ENCODE measurements around the gene EEF1A2.

The EEF1A2 gene

DNA sequence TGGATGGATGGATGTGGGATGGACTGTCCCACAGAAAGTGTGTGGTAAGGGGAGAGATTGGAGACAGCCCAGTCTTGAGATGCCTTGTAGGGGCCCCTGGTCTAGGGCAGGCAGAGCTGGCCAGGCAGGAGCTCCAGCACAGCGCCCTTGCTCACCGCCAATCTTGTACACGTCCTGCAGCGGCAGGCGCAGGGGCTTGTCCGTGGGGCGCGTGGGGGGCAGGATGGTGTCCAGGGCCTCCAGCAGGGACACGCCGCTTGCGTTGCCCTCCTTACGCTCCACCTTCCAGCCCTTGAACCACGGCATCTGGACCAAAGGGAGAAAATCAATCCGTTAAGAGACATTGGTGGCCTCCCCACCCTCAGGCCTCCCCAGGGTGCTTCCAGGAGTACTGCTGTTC lies 5.9 kb downstream of the EEF1A2 start:
- Histone ChIP-seq H3K36me3 (ENCODE audit: insufficient read depth) (no peaks in the 10 kb centered on the region), H4K20me1 (ENCODE audit: insufficient read depth) (no peaks in the 10 kb centered on the region), H2AFZ (ENCODE audit: low read depth) (no peak overlapping the region), H3K4me2 (no peak overlapping the region), H3K79me2 (ENCODE audit: insufficient read depth, low read depth) (no peaks in the 10 kb centered on the region), H3K9ac (no peak overlapping the region), H3K27me3 (ENCODE audit: insufficient read depth, low read depth) (peaks cover 76% of the 10 kb centered on the region), H3K4me1 (ENCODE audit: low read depth, poor library complexity, severe bottlenecking) (no peaks in the 10 kb centered on the region), H3K4me3 (IDR thresholded peaks at IDR 0.05; ENCODE audit: insufficient read depth, low read depth, low read length) (no peak overlapping the region), H3K27ac (no peak overlapping the region)
- TF ChIP-seq, protein P1, sequence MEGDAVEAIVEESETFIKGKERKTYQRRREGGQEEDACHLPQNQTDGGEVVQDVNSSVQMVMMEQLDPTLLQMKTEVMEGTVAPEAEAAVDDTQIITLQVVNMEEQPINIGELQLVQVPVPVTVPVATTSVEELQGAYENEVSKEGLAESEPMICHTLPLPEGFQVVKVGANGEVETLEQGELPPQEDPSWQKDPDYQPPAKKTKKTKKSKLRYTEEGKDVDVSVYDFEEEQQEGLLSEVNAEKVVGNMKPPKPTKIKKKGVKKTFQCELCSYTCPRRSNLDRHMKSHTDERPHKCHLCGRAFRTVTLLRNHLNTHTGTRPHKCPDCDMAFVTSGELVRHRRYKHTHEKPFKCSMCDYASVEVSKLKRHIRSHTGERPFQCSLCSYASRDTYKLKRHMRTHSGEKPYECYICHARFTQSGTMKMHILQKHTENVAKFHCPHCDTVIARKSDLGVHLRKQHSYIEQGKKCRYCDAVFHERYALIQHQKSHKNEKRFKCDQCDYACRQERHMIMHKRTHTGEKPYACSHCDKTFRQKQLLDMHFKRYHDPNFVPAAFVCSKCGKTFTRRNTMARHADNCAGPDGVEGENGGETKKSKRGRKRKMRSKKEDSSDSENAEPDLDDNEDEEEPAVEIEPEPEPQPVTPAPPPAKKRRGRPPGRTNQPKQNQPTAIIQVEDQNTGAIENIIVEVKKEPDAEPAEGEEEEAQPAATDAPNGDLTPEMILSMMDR (conservative IDR thresholded peaks at IDR 0.05; ENCODE audit: low read depth, low read length), result no peak

DNA sequence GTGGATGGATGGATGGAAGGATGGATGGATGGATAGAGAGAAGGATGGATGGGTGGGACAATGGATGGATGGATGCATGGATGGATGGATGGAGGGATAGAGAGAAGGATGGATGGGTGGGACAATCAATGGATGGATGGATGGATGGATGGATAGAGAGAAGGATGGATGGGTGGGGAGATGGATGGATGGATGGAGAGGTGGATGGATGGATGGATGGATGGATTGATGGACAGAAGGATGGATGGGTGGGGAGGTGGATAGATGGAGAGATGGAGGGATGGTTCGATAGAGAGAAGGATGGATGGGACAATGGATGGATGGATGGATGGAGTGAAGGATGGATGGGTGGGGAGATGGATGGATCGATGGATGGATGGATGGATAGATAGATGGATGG lies 6.4 kb downstream of the EEF1A2 start:
- no peaks in the 10 kb centered on the region for H4K20me1 ChIP-seq (ENCODE audit: insufficient read depth)
- H3K9ac ChIP-seq, result no peak overlapping the region
- no peak overlapping the region for H3K4me3 ChIP-seq (IDR thresholded peaks at IDR 0.05; ENCODE audit: insufficient read depth, low read depth, low read length)
- H3K4me2 ChIP-seq, result no peak overlapping the region
- H3K27ac ChIP-seq, result no peak overlapping the region
- H3K27me3 ChIP-seq (ENCODE audit: insufficient read depth, low read depth), result peaks cover 75% of the 10 kb centered on the region
- no peaks in the 10 kb centered on the region for H3K79me2 ChIP-seq (ENCODE audit: insufficient read depth, low read depth)
- no peaks in the 10 kb centered on the region for H3K4me1 ChIP-seq (ENCODE audit: low read depth, poor library complexity, severe bottlenecking)
- no peaks in the 10 kb centered on the region for H3K36me3 ChIP-seq (ENCODE audit: insufficient read depth)
- no peak overlapping the region for H2AFZ ChIP-seq (ENCODE audit: low read depth)
- TF ChIP-seq, protein P1 (conservative IDR thresholded peaks at IDR 0.05; ENCODE audit: low read depth, low read length), result no peak

DNA sequence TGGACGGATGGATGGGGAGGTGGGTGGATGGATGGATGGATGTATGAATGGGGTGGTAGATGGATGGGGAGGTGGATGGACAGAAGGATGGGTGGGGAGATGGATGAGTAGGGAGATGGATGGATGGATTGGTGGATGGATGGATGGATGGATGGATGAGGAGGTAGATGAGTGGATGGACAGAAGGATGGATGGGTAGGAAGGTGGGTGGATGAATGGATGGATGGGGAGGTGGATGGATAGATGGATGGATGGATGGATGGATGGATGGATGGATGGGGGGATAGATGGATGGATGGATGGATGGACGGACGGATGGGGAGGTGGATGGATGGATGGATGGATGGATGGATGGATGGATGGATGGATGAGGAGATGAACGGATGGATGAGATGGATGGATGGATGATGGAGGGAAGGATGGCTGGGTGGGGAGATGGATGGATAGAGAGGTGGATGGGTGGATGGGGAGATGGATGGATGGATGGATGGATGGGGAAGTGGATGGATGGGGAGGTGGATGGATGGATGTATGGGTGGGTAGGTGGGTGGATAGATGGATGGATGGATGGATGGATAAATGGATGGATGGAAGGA lies 7.2 kb downstream of the EEF1A2 start:
- Histone ChIP-seq H2AFZ (ENCODE audit: low read depth) (no peak overlapping the region), H3K27me3 (ENCODE audit: insufficient read depth, low read depth) (peaks cover 71% of the 10 kb centered on the region)

DNA sequence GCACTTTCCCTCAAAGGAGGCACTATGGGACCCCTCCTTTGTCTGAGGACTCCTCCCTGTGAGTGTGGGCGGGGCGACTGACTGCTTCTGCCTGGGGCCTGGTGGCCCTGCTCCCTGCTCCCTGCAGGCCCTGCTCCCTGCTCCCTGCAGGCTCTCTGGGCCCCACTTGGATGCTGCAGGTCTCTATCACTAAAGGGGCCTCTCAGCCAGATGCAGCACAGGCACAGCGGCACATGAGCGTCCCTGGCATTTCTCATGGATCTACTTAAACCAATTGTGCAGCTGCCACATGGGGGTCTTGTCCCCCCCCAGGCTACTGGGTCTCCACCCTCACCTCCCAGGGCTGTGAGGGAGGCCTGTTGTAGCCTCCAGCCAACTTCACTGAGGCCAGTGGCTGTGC lies 7.8 kb downstream of the EEF1A2 start:
- H4K20me1 ChIP-seq (ENCODE audit: insufficient read depth), result no peaks in the 10 kb centered on the region

More for the DNA sequence above, 7.2 kb downstream of the EEF1A2 start:
- H3K9ac ChIP-seq, result no peak overlapping the region
- no peak overlapping the region for H3K27ac ChIP-seq
- H3K4me1 ChIP-seq (ENCODE audit: low read depth, poor library complexity, severe bottlenecking), result no peaks in the 10 kb centered on the region
- no peak overlapping the region for H3K4me3 ChIP-seq (IDR thresholded peaks at IDR 0.05; ENCODE audit: insufficient read depth, low read depth, low read length)
- no peaks in the 10 kb centered on the region for H4K20me1 ChIP-seq (ENCODE audit: insufficient read depth)
- no peaks in the 10 kb centered on the region for H3K36me3 ChIP-seq (ENCODE audit: insufficient read depth)
- no peaks in the 10 kb centered on the region for H3K79me2 ChIP-seq (ENCODE audit: insufficient read depth, low read depth)
- no peak overlapping the region for H3K4me2 ChIP-seq
- TF ChIP-seq, protein P1 (conservative IDR thresholded peaks at IDR 0.05; ENCODE audit: low read depth, low read length), result no peak

More for the DNA sequence above, 7.8 kb downstream of the EEF1A2 start:
- Histone ChIP-seq H3K79me2 (ENCODE audit: insufficient read depth, low read depth) (no peaks in the 10 kb centered on the region), H3K27me3 (ENCODE audit: insufficient read depth, low read depth) (peaks cover 67% of the 10 kb centered on the region), H3K36me3 (ENCODE audit: insufficient read depth) (no peaks in the 10 kb centered on the region), H2AFZ (ENCODE audit: low read depth) (no peak overlapping the region), H3K4me3 (IDR thresholded peaks at IDR 0.05; ENCODE audit: insufficient read depth, low read depth, low read length) (no peak overlapping the region), H3K4me2 (no peak overlapping the region), H3K9ac (no peak overlapping the region), H3K27ac (no peak overlapping the region), H3K4me1 (ENCODE audit: low read depth, poor library complexity, severe bottlenecking) (no peaks in the 10 kb centered on the region)
- TF ChIP-seq, protein P1 (conservative IDR thresholded peaks at IDR 0.05; ENCODE audit: low read depth, low read length), result no peak

All from KMS-11 (cell line).